Measurements from ENCODE around the gene INO80.
A peak's percentile ranks its signal among the peaks of the same experiment; 100 is the strongest.
"Not testable (repeated sequence)": the region's sequence is repeated elsewhere in the genome, so short reads cannot be mapped to it uniquely, and the experiment has no call there.

INO80 gene

DNA sequence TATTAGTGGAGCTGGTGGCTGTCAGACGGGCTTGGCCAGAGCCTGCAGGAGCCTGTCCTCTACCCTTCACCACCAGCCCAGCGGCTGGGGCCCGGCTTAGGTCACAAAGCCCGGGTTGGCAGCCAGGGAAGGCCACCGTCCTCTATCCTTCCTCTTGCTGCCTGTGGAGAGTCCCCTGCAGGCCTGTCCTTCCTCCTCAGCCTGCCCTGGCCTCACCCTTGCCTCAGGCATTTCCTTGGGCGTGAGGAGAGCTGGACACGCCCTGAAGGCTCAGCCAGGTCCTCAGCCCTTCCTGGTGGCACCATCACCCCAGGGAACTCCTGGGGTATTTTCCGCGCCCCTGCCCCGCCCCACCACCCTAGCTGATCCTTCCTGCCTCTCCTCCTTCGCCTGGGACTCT lies 155.2 kb downstream of the INO80 start:
- no peak for DNase-seq

DNA sequence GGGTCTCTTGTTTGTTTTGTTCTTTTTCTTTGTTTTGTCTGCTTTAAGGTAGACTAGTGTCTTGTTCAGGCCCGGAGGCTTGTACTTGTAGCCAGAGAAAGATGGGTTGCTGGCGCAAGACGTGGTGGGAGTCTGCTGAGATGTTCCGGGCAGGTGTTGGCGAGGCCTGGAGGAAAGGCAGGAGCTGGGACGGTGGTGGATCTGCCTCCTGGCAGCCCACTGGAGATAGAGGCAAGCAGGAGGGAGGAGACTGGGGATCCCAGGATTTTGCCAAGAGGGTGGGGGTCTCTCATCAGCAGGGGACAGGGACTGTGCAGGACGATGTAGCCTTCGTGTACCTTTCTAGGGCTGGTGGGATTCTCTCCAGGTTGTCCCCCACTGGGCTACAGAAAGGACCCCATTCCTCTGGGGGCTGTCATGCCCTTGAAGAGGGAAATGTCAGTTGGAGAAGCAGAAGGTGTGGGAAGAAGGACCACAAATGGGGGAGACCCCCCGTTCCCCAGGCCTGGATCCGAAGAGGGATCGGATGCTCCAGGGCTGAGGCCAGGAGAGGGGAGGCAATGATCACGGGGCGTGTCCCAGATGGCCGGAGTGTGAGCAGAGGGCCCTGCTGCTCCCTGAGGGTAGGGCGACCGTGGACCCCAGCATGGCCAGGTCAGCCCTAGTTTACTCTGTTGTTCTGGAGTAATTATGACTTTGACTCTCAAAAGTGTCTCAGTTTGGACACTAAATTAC lies 155.8 kb downstream of the INO80 start:
- DNase-seq, result no peak

DNA sequence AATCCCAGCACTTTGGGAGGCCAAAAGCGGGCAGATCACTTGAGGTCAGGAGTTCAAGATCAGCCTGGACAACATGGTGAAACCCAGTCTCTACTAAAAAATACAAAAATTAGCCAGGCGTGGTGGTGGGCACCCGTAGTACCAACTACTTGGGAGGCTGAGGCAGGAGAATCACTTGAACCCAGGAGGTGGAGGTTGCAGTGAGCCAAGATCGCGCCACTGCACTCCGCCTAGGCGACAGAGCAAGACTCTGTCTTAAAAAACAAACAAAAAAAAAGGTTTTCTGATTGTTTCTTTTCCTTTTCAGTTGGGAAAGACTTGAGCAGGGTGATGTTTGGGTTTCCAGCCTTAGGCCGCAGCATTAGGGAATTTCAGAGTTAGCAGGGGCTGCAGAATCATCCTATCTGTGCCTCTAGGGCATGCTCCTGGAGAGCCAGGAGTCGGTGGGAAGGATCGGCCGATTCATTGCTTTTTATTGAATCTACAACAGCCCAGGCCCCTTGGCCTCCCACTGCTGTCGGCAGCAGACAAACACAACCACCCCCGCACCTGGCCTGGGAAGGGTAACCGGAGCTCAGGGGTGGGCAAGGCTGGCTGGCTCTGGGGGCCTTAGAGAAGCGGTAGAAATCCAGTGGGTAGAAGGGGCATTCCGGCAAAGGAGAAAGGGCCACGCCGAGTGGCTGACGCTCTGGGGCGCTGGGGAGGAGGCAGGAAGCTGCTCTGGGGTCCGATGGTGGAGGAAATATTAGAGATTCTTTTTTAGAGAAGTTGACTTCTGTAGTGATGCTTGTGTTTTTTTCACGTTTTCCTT lies 156.5 kb downstream of the INO80 start:
- DNase-seq, result no peak

DNA sequence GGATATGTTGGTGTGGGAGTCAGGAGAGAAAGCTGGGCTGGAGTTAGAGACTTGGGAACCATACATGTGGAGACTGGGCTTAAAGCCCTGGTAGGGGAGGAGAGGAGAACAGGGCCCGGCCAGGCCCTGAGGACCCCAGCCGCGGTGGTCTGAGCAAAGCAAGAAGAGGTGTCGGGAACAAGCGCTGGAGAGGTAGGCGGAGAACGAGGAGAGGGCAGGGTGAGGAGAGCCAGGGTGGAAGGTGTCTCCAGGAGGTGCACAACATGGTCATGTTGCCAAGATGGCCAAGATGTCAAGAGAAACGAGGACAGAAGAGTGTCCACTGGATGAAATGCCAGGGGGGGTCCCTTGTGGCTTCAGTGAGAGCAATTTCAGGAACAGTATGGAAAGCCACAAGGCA lies 157.4 kb downstream of the INO80 start:
- DNase-seq, result no peak

DNA sequence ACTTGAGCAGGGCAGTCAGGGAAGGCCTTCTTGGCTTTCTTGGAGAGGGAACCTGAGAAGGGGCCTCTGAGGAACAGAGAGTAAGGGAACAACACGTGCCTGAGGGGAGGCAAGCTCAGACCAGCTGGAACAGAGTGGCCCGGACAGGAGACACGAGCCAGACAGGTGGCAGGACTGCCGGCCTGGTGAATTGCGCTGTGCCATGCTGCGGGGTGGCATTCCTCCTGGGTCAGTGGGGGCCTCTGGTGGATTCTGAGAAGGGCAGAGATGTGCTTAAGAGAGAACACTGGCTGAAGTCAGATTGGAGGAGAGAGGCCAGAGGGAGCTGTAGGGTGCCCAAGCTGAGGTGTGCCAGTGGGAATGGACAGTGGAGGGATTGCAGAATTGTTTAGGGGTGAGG lies 157.9 kb downstream of the INO80 start:
- DNase-seq, result no peak

DNA sequence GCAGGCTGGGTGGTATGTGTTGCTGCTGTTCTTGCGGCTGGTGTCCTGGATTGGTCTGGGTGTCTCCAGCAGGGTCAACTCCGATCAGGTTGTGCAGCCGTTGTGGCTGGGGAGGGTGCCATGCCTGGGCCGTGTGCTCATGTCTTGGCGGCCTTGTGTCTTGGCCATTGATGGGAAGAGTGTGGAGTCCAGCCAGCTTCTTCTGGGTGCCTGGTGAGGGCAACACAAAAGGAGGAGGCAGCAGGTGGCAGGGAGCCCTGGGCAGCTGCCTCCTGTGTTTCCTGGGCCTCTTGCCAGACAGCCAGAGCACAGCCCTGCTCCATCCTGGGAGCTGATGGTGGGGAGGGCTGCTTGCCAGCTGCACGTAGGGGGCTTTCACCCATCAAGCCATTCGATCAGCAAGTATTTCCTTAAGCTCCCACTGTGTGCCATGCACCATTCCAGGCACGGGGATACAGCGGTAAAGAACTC lies 158.5 kb downstream of the INO80 start:
- no peak for DNase-seq

DNA sequence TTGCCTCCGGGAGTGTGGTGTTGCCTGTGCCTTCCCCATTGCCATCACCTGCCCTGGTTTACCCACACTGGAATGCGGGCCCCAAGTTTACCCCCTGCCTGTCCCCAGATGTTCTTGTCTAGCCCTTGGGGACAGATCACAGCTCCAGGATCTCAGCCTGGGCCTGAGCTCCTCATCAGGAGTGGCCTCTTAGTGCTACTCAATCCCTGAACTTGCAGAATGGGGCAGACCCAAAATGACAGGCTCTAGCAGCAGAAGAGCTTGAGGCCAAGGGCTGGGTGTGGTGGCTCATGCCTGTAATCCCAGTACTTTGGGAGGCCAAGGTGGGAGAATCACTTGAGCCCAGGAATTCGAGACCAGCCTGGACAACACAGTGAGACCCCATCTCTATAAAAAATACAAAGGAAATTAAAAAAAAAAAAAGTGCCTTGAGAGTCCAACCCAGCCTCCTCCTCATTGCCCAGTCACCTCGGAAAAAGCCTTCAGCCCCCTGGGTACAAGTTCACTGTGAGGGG lies 159.0 kb downstream of the INO80 start:
- DNase-seq, result no peak

DNA sequence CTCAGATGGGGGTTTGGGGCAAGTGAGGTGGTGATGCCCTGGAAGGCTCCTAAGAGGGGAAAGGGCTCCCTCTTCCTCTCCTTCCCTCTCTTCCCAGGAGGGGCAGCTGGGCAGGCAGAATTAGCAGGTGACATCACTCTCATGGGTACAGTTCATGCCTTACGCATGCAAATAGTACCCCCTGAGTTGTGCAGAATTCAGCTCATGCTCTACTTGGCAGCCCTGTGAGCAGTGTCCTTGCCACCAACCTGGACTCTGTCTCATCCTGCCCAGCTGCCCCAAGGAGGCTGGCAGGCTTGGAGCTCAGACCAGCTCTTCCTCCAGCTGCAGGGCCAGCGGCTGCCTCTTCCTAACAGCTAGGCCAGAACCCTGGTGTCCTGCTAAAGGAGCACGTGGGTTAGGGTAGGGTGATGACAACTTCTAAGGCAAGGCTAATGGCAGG lies 159.5 kb downstream of the INO80 start:
- no peak for DNase-seq

DNA sequence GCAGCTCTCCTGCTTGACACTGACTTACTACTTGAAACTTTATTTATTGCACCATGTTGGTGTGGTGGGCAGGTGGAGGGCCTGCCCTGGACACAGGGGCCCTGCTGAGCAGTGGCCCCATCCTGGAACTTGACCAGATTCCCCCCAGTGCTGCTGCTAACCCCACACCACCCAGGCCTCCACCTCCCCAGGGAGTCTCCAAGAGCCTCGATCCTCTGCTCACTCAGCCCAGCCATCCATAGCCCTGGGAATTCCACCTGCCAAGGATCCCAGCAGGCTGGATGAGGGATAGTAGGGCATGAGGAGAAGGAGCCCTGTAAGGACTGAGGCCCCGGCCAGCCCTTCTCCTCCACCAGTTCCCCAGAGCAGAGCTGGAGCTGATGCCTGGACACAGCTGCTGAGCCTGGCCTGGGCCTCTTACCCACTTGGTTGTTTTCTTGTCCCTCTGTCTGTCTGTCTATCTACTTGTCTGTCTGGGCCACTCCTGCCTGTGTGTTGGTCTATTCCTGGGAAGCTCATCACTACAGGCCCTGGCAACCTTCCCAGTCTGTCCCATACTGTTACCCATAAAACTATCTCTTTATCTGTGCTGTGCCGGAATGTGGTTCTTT lies 160.0 kb downstream of the INO80 start:
- no peak for DNase-seq

DNA sequence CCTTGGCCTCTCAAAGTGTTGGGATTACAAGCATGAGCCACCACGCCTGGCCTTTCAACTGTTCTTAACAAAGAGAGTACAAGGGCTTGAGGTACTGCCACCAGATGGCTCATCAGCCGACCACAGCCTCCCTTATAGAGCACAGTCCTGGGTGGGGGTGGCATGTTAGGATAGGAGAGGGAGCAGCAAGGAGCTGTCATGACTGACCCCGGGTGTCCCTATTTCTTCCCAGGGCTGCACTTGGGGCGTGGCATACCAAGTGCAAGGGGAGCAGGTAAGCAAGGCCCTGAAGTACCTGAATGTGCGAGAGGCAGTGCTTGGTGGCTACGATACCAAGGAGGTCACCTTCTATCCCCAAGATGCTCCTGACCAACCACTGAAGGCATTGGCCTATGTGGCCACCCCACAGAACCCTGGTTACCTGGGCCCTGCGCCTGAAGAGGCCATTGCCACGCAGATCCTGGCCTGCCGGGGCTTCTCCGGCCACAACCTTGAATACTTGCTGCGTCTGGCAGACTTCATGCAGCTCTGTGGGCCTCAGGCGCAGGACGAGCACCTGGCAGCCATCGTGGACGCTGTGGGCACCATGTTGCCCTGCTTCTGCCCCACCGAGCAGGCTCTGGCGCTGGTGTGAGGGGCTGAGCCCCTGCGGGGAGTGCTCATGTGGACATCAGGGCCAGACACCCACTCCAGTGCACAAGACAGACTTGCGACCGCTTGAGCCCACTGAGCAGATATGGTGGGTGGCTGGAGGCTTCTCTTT lies 160.8 kb downstream of the INO80 start:
- DNase-seq, result no peak

DNA sequence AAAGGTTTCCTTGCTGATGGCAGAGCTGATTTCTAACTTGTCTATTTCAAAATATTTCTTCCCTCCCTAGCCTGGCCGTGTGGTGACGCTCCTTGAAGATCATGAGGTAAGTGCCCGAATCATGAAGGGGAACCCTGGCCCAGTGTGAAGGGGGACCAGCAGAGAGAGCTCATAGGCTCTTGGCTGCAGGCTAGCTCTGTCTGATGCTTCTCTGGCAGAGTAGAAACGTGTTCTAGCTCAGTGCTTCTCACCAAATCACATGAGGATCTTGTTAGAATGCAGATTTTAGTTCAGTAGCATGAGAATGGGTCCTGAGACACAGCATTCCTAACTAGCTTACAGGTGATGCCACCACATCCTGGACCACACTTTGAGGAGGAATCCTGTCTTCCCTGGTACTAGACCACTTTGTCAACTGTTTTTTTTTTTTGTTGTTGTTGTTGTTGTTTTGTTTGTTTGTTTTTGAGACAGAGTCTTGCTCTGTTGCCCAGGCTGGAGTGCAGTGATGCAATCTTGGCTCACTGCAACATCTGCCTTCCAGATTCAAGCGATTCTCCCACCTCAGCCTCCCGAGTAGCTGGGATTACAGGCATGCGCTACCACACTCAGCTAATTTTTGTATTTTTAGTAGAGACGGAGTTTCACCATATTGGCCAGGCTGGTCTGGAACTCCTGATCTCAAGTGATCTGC lies 161.8 kb downstream of the INO80 start:
- not testable (repeated sequence) for DNase-seq

DNA sequence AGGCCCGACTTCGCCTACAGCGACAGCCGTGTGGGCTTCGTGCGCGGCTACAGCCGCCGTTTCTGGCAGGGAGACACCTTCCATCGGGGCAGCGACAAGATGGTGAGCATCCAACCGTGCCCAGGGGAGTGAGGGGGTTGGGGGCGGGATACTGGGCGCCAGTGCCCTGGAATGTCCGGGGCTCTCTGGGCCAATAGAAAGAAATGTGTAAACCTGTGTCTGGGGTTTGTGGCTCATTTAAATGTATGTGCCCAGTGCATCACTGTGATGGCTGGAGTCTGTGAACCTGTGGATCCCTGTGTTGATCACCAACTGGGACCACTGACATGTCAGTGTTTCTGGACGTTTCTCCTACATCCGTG lies 162.4 kb downstream of the INO80 start:
- DNase-seq, result no peak

DNA sequence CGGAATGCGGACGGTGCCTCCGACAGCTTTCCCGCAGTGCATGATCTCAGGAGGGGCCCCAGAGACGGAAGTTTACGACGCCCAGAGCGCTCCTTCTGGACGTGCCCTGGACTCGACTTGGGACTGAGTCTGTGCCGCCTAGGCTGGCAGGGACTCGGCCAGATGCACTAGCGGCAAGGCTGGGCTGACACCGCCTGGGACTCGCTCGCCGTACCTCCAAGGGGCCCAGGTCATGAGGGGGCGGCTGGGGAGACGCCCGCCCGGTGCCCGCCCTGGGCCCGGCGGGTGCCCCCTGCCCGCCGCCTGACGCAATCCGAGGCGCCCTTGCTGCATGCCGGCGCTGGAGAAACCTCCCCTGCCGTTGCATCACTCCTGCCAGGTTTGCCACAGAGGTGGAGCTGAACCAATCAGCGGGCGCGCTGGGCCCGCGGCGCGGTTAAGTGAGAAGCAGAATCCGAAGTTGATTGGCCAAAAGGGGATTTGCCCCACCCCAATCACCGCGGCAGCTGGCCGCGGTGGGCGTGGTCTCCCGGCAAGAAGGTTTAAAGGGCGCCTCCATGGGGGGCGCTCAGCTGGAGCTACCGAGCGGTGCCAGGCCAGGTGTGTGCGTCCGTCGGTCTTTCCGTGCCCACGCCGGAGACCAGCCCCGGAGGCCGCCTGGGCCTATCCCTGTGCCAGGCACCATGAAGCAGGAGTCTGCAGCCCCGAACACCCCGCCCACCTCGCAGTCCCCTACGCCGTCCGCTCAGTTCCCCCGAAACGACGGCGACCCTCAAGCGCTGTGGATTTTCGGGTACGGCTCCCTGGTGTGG lies 163.0 kb downstream of the INO80 start, which contains the start of gene CHAC1:
TSS of gene CHAC1 (plus strand) at position 571 of the 812 bp plus-strand sequence. CDS start at position 684, 113 bp downstream.
- DNase-seq, result peak; percentile 94

DNA sequence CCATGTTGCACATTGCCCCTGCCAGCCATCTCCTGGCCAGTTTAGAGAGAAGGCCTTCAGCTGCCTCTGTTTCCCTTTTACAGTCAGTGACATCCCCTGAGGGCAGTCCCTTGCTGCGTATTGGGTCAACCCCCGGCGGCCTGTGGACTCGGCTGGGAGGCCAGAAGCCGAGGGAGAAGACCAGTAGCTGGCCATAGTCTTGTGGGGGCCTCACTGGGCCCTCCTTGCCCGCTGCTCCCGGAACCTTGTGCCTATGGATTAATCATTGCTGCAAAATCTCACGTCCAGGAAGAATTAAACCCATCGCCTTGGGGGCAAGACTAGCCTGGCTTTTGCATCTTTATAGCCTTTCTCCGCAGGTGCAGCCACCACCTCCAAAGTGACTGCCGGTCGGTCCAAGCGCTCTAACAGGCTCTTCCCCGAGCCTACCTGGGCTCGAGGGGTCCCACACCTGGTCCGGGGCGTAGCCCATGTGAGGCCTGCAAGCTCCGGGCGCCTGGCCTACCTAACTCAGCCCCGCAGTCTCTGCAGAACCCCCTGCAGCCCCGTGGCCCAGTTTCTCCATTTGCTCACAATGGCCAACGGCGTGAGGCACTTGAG lies 163.7 kb downstream of the INO80 start:
- DNase-seq, result no peak

DNA sequence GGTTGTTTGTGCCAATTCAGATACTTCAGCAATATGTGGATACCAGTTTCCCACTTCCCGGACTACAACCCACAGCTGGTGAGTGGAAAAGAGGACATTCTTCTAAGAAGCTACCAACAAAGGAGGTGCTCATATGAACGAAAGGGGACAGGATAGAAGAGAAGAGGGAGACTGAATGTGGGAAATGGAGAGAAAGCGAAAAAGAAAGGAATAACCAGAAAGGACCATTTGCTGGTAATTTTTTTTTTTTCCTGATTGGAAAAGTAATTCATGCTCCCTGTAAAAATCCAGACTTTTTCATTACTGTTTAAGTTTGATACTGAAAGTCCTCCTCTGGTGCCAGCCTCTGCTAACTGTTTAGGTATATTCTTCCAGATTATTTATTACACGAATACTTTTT lies 164.3 kb downstream of the INO80 start:
- DNase-seq, result no peak

DNA sequence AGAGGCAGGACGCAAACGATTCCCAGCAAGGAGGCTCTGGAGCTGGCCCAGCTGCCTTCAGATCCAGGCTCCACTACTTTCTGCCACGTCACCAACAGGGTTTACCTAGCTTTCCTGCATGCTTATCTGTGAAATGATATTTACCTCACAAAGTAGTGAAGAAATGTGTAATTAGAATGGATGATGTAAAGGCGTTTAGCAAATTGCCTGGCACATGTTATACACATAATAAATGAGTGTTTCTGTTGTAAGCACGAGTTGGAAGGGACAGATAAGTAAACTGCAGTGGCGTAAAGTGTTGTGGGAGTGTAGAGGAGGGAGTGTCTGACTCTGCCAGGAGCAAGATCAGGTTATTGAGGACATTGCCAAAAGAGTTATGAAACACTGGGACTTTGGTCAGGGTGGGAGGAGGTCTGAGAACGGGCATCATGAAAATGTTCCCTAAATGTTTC lies 166.3 kb downstream of the INO80 start:
- DNase-seq, result no peak

DNA sequence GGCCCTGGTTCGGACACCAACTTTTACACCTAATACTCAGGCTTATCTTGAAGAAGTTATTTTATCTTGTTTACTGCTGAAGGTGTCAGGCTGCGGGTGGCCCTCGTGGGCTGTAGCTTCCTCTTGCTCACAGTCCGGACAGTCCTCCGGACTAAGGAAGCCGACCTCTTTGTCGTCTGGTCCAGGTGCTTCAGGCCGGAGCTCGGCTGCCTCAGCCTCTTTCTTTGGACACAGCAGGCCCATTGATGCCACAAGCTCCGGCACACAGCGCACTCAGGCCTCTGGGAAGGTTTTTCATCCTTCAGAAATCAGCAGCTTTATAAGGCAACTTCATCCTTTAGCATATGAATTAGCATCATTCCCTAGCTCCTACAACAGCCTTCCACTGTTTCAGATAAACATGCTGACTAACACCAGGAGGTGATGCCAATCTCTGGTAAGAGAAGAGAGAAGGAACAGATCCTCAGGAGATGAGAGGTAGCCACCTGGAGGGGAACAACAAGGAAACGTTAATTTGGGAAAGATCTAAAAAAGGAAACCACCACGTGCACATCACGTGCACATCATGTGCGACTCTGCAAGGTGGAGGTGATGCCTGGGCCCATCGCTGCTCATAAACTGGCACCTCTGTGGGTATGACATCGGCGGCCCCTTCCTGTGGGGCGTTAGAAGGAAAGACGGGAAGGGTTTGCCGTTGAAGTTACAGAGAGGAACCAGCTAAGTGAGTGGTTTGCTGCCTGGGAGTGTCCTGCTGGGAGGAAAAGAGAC lies 167.2 kb downstream of the INO80 start:
- DNase-seq, result no peak

DNA sequence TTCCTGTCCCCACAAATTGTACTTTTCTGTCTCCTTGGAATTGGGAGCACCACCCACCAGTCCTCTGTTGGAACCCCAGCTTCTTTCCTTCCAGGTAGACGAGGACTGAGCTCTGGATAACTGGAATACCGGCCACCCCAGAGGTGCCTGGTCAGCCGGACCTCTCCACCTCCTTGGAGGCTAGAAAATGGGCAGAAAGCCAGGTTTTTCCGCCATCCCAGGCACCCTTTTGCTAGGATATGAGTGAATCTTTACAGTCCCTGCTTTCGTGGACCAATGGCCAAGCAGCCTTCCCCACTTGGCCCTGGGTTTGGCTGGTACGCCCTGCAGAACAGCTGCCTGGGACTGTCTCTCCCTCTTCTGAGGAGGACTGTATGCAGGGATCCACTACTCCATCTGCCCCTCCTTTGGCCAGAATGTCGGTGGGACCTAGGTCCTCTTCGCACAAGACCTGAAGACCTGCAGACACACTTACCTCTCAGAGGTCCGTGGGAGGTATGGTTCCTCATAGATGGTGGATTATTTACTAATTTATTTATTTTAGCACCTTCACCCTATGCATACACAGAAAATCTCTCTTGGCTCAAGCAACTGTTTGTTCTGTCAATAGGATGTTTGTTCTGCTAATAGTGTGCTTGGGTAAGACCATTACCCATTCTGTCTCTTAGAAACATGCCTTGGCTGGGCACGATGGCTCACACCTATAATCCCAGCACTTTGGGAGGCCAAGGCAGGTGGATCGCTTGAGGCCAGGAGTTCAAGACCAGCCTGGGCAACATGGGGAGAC lies 171.4 kb downstream of the INO80 start:
- DNase-seq, result no peak

All from effector CD4-positive, alpha-beta T cell (primary cell).